Smooth muscle cell (in vitro differentiated cells): ENCODE measurements around the gene IL1B. TPM values are rescaled to one million over a fixed set of nuclear protein-coding genes. Genes with fewer than 3 reads are reported as not detected.

Experiments
- DNase-seq: peaks from one replicate; lab custom pipeline; 2025; ENCODE audit not compliant: unreplicated experiment; lab: John Stamatoyannopoulos, UW
- H2AFZ ChIP-seq: fragments of 200-600 bp; sonication (generic); 2 replicates; pipeline ENCODE4 v1.6.0; 2016; ENCODE audit warnings: antibody characterized with exemption, low read depth, mild to moderate bottlenecking
- H3F3A ChIP-seq: fragments of 200-600 bp; sonication (generic); 2 replicates; pipeline ENCODE4 v1.6.0; 2017; ENCODE audit warnings: antibody characterized with exemption, low read depth
- H3K27ac ChIP-seq: fragments of 200-600 bp; sonication (generic); 2 replicates; pipeline ENCODE4 v1.5.1; 2016; ENCODE audit warnings: low read depth, mild to moderate bottlenecking
- H3K27me3 ChIP-seq: fragments of 200-600 bp; sonication (generic); 2 replicates; pipeline ENCODE4 v1.6.1; 2016; ENCODE audit warnings: low read depth, mild to moderate bottlenecking
- H3K36me3 ChIP-seq: fragments of 200-600 bp; sonication (generic); 2 replicates; pipeline ENCODE4 v1.5.1; 2016; ENCODE audit warnings: low read depth
- H3K4me1 ChIP-seq: fragments of 200-600 bp; sonication (generic); 2 replicates; pipeline ENCODE4 v1.5.1; 2016; ENCODE audit warnings: low read depth
- H3K4me2 ChIP-seq: fragments of 200-600 bp; sonication (generic); 2 replicates; pipeline ENCODE4 v1.6.0; 2016; ENCODE audit warnings: mild to moderate bottlenecking
- H3K4me3 ChIP-seq: fragments of 200-600 bp; sonication (generic); 2 replicates; pipeline ENCODE4 v1.5.1; 2016; ENCODE audit warnings: mild to moderate bottlenecking
- H3K79me2 ChIP-seq: fragments of 200-600 bp; sonication (generic); 2 replicates; pipeline ENCODE4 v1.6.0; 2016; ENCODE audit warnings: low read depth, mild to moderate bottlenecking
- H3K9ac ChIP-seq: fragments of 200-600 bp; sonication (generic); 2 replicates; pipeline ENCODE4 v1.6.0; 2016; ENCODE audit warnings: low read depth
- H3K9me3 ChIP-seq: fragments of 200-600 bp; sonication (generic); replicated peaks from 2 replicates; pipeline ENCODE4 v1.5.1; 2016; ENCODE audit warnings: low read depth
- H4K20me1 ChIP-seq: fragments of 200-600 bp; sonication (generic); 2 replicates; pipeline ENCODE4 v1.6.0; 2016; ENCODE audit warnings: low read depth
- WGBS: methylation state at CpG from one replicate; pipeline ENCODE4 v1.1.7; 2016; ENCODE audit warnings: low lambda C conversion rate; 5-methylcytosine and 5-hydroxymethylcytosine counted together
- polyA plus RNA-seq: library from polyadenylated mRNA; unstranded; fragments of >200 nt; fragmentation: Nextera tagmentation; extraction: Ambion mirVana; gene quantifications from 2 replicates; pipeline ENCODE4 v1.2.1, GENCODE V29; 2016
- total RNA-seq: library from RNA; depleted of rRNA; stranded (reverse); fragments of >200 nt; gene quantifications from 2 replicates; pipeline ENCODE4 v1.2.3, GENCODE V29; 2014
- TF ChIP-seq, protein P1 (sequence below): fragments of 200-600 bp; sonication (generic); IDR thresholded peaks from 2 replicates; pipeline ENCODE4 v1.5.1; 2017; ENCODE audit warnings: borderline replicate concordance, mild to moderate bottlenecking, antibody characterized with exemption; ENCODE audit not compliant: insufficient read depth, poor library complexity, severe bottlenecking

Gene IL1B
- total and polyA plus RNA-seq, 2 experiments from 2014 or later = not detected

DNA sequence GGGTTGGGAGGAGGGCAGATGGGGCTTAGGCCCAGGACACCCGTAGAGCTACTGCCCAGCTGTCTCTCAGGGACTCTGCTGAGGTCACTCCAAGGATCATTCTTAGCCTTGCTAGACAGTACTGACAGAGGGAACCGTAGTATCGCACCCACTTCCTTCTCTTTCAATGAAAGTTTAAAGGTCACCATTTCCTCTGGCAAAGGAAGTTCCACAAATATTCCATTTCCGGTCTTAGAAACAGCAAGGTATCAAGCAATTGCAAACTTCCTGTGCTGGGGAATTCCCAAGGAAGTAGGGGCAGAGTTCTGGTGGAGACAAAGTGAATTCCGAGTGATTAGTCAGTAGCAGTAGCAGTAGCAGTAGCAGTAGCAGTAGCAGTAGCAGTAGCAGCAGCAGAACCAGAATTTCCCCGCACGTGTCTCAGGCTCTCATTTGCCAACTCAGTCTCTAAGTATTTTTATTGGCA, 24.7 kb downstream of the IL1B start:
- H4K20me1 ChIP-seq = no peaks in the 10 kb centered on the region
- peak overlapping the region; percentile 95 for H3K27ac ChIP-seq
- H3K9me3 ChIP-seq = no peaks in the 10 kb centered on the region
- H3F3A ChIP-seq = peaks cover 13% of the 10 kb centered on the region
- TF ChIP-seq, protein P1, sequence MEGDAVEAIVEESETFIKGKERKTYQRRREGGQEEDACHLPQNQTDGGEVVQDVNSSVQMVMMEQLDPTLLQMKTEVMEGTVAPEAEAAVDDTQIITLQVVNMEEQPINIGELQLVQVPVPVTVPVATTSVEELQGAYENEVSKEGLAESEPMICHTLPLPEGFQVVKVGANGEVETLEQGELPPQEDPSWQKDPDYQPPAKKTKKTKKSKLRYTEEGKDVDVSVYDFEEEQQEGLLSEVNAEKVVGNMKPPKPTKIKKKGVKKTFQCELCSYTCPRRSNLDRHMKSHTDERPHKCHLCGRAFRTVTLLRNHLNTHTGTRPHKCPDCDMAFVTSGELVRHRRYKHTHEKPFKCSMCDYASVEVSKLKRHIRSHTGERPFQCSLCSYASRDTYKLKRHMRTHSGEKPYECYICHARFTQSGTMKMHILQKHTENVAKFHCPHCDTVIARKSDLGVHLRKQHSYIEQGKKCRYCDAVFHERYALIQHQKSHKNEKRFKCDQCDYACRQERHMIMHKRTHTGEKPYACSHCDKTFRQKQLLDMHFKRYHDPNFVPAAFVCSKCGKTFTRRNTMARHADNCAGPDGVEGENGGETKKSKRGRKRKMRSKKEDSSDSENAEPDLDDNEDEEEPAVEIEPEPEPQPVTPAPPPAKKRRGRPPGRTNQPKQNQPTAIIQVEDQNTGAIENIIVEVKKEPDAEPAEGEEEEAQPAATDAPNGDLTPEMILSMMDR = no peak
- 32% methylated on average over 7 of the region's 7 CpGs for WGBS
- H3K4me2 ChIP-seq = peak overlapping the region; percentile 50
- no peaks in the 10 kb centered on the region for H3K27me3 ChIP-seq
- DNase-seq = no peak
- H3K9ac ChIP-seq = peak overlapping the region; percentile 73
- peak overlapping the region; percentile 91 for H2AFZ ChIP-seq
- H3K36me3 ChIP-seq = no peaks in the 10 kb centered on the region
- no peaks in the 10 kb centered on the region for H3K79me2 ChIP-seq
- no peak overlapping the region for H3K4me3 ChIP-seq
- H3K4me1 ChIP-seq = no peaks in the 10 kb centered on the region

DNA sequence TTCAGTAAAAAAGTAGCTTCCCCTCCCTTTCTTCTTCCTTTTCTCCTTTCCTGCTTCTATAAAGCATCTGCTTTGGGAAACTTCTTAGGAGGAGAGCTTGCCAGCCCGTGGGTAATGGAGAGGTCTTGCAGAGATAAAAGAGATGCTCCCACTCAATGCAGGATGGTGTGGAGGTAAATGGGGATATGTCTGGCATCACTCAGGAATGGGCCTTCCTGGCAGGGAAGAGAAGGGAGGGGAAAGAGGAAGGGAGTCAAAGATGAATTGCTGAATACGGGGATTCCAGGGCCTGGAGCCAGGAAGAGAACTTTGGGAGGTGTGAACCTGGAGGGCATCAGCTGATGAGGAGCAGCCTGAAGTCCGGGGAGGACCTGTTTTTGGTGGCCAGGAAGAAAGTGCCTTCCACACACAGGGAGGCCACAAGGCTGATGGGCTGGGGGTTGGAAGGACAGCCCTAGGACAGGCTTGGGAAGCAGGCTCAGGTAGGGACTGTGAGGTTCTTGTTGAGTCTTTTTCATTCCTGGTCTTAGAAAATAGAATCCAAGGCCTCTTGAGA, 25.2 kb downstream of the IL1B start:
- TF ChIP-seq, protein P1 = no peak
- Histone ChIP-seq H3K4me3 (no peak overlapping the region), H3K27ac (peak overlapping the region; percentile 95), H3F3A (peaks cover 13% of the 10 kb centered on the region), H3K9me3 (no peaks in the 10 kb centered on the region), H3K9ac (peak overlapping the region; percentile 65), H2AFZ (peak overlapping the region; percentile 91), H3K79me2 (no peaks in the 10 kb centered on the region), H3K36me3 (no peaks in the 10 kb centered on the region), H3K4me2 (no peak overlapping the region), H4K20me1 (no peaks in the 10 kb centered on the region), H3K27me3 (no peaks in the 10 kb centered on the region), H3K4me1 (no peaks in the 10 kb centered on the region)
- 88% methylated on average over 3 of the region's 3 CpGs for WGBS
- DNase-seq = no peak

DNA sequence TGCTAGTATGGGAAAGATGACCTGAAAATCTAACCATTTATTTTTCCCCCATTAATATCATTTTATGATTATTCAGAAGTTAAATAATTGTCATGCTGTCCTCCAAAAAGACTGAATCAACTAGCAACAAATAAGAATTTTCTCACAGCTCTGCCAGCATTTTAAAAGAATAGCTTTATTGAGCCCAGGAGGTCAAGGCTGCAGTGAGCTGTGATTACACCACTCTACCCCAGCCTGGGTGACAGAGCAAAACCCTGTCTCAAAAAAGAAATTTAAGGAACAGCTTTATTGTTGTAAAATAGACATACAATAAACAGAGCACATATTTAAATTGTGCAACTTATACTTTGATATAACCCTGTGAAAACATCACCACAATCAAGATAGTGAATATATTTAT, 27.5 kb downstream of the IL1B start:
- Histone ChIP-seq H4K20me1 (no peaks in the 10 kb centered on the region), H3K79me2 (no peaks in the 10 kb centered on the region), H3K27me3 (no peaks in the 10 kb centered on the region), H3K4me1 (no peaks in the 10 kb centered on the region), H3K4me2 (no peak overlapping the region), H3K4me3 (no peak overlapping the region), H3K9ac (no peak overlapping the region), H3F3A (peaks cover 16% of the 10 kb centered on the region), H3K36me3 (no peaks in the 10 kb centered on the region), H3K9me3 (no peaks in the 10 kb centered on the region), H2AFZ (no peak overlapping the region), H3K27ac (no peak overlapping the region)
- TF ChIP-seq, protein P1 = no peak
- DNase-seq = no peak

DNA sequence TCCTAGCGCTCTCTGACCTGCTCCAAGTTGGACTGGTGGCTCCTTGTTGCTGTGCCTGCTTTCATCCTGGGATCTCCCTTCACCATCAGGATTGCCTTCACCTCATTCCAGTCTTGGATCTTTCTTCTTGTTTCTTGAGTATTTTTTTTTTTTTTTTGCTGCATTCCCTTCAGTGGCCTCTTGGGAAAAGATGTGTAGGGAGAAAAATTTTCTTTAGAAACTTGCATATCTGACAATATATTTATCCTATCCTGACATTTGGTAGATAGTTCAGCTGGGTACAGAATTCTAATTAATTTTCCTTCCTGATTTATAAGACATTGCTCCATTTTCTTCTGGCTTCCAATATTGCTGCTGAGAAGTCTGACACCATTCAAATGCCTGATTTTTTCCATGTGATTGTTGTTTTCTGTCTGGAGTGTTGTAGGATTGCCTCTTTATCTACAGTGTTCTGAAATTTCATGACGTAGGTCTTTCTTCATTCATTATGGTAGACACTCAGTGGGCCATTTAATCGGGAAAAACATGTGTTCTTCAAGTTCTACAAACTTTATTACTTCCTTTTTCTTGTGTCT, 29.3 kb downstream of the IL1B start:
- no peak for DNase-seq
- Histone ChIP-seq H3K36me3 (no peaks in the 10 kb centered on the region), H3K4me1 (no peaks in the 10 kb centered on the region), H2AFZ (no peak overlapping the region), H3K27ac (no peak overlapping the region), H3K27me3 (no peaks in the 10 kb centered on the region), H3K4me2 (no peak overlapping the region), H3K9me3 (no peaks in the 10 kb centered on the region), H3F3A (peaks cover 25% of the 10 kb centered on the region), H3K79me2 (no peaks in the 10 kb centered on the region), H3K9ac (no peak overlapping the region), H4K20me1 (no peaks in the 10 kb centered on the region), H3K4me3 (no peak overlapping the region)
- 98% methylated on average over 3 of the region's 3 CpGs for WGBS
- TF ChIP-seq, protein P1 = no peak
